ENCODE measurements around the gene HUS1. TPM values are rescaled to one million over a fixed set of nuclear protein-coding genes. Genes with fewer than 3 reads are reported as not detected.

The HUS1 gene
- total and polyA plus RNA-seq, 12 donors, result 8.3 to 45.1 (median 31.2) TPM

- no peaks in the 10 kb centered on the region for H3K4me1 ChIP-seq (replicated peaks in 1 of 2)
- no peaks in the 10 kb centered on the region for H3K36me3 ChIP-seq (replicated peaks in 1 of 2)
- intact Hi-C loops (cut with DNase I), result no loop called here
- WGBS, 4 donors, result 62 to 68% (median 64%) methylated on average over 5 of the region's 5 CpGs
- no peak overlapping the region for H3K27ac ChIP-seq
- TF ChIP-seq CTCF (IDR thresholded peaks at IDR 0.05) (no peak), POLR2A (IDR thresholded peaks at IDR 0.05) (no peak)
- H3K9me3 ChIP-seq (replicated peaks in 1 of 3), result no peaks in the 10 kb centered on the region
- DNase-seq, result no peak
- no peaks in the 10 kb centered on the region for H3K27me3 ChIP-seq
- H3K4me3 ChIP-seq, result no peak overlapping the region
These were observed 64.4 kb downstream of the HUS1 start for GRCh38 chr7:47914717-47915615.

Other genes with a start within 250 kb of the HUS1 start
- under 1 TPM in 8 of 9 donors, not detected in 1; 0.11 to 0.71 (median 0.17) TPM for gene PKD1L1, start 31.1 kb downstream of the HUS1 start, total RNA-seq
- gene PKD1L1, start 31.1 kb downstream of the HUS1 start, polyA plus RNA-seq, result 1 to 10 TPM in 1 of 3 donors, under 1 TPM in 2; 0.13 to 1.0 (median 0.56) TPM
- not detected for gene SUN3, start 49.5 kb upstream of the HUS1 start, total RNA-seq
- gene SUN3, start 49.5 kb upstream of the HUS1 start, polyA plus RNA-seq, result 1 to 10 TPM in 1 of 3 donors, under 1 TPM in 1, not detected in 1; 0.20 to 1.0 TPM
- gene C7orf57, start 55.9 kb upstream of the HUS1 start, total RNA-seq, result 1 to 10 TPM in 1 of 9 donors, not detected in 8; 1.7 TPM
- not detected for gene C7orf57, start 55.9 kb upstream of the HUS1 start, polyA plus RNA-seq
- 10 to 100 TPM in 8 of 9 donors, 1 to 10 TPM in 1; 6.9 to 47.1 (median 23.7) TPM for gene UPP1, start 109.7 kb upstream of the HUS1 start, total RNA-seq
- 100 to 1,000 TPM in 2 of 3 donors, 10 to 100 TPM in 1; 15.9 to 132 (median 112) TPM for gene UPP1, start 109.7 kb upstream of the HUS1 start, polyA plus RNA-seq
- gene ABCA13, start 191.8 kb upstream of the HUS1 start, total RNA-seq, result under 1 TPM in 6 of 9 donors, not detected in 3; 0.07 to 0.94 (median 0.20) TPM
- under 1 TPM in 2 of 3 donors, not detected in 1; 0.03 to 0.04 TPM for gene ABCA13, start 191.8 kb upstream of the HUS1 start, polyA plus RNA-seq

All from adrenal gland (tissue), 12 donors.